Measurements from ENCODE around the gene LYPD1. TPM values are rescaled to one million over a fixed set of nuclear protein-coding genes. Genes with fewer than 3 reads are reported as not detected.

The LYPD1 gene
- 11.1 TPM for total RNA-seq
- polyA plus RNA-seq (ENCODE audit: insufficient read depth, low read depth, low replicate concordance) = 4.7 TPM
- long read RNA-seq, donor 1, transcript LYPD1-202 (3 exons, 1,891 nt) = major isoform, 38 of 38 reads
- long read RNA-seq, donor 1, partial matches to known transcripts = 0 of 38 reads
- long read RNA-seq, donor 1, other reads (novel, unspliced or antisense) = 0 of 38 reads
- long read RNA-seq, donor 2, transcript LYPD1-202 (3 exons, 1,891 nt) = major isoform, 50 of 51 reads
- long read RNA-seq, donor 2, partial matches to known transcripts = 0 of 51 reads
- long read RNA-seq, donor 2, other reads (novel, unspliced or antisense) = 0 of 51 reads
- long read RNA-seq, donor 3, transcript LYPD1-202 (3 exons, 1,891 nt) = major isoform, 24 of 24 reads
- long read RNA-seq, donor 3, partial matches to known transcripts = 0 of 24 reads
- long read RNA-seq, donor 3, other reads (novel, unspliced or antisense) = 0 of 24 reads
- long read RNA-seq, donor 4, transcript LYPD1-202 (3 exons, 1,891 nt) = major isoform, 26 of 26 reads
- long read RNA-seq, donor 4, partial matches to known transcripts = 0 of 26 reads
- long read RNA-seq, donor 4, other reads (novel, unspliced or antisense) = 0 of 26 reads
- long read RNA-seq, donor 5, partial matches to known transcripts = 0 of 2 reads
- long read RNA-seq, donor 5, other reads (novel, unspliced or antisense) = 0 of 2 reads
- long read RNA-seq, donor 6, transcript LYPD1-202 (3 exons, 1,891 nt) = major isoform, 12 of 13 reads
- long read RNA-seq, donor 6, partial matches to known transcripts = 0 of 13 reads
- long read RNA-seq, donor 6, other reads (novel, unspliced or antisense) = 0 of 13 reads
- long read RNA-seq, donor 7, transcript LYPD1-202 (3 exons, 1,891 nt) = major isoform, 13 of 22 reads
- long read RNA-seq, donor 7, partial matches to known transcripts = 0 of 22 reads
- long read RNA-seq, donor 7, other reads (novel, unspliced or antisense) = 7 of 22 reads
- long read RNA-seq, donor 8, transcript LYPD1-202 (3 exons, 1,891 nt) = major isoform, 30 of 36 reads
- long read RNA-seq, donor 8, partial matches to known transcripts = 6 of 36 reads
- long read RNA-seq, donor 8, other reads (novel, unspliced or antisense) = 0 of 36 reads
- long read RNA-seq, donor 9, transcript LYPD1-202 (3 exons, 1,891 nt) = major isoform, 18 of 19 reads
- long read RNA-seq, donor 9, partial matches to known transcripts = 0 of 19 reads
- long read RNA-seq, donor 9, other reads (novel, unspliced or antisense) = 0 of 19 reads
- long read RNA-seq, donor 10, transcript LYPD1-202 (3 exons, 1,891 nt) = major isoform, 19 of 20 reads
- long read RNA-seq, donor 10, partial matches to known transcripts = 0 of 20 reads
- long read RNA-seq, donor 10, other reads (novel, unspliced or antisense) = 0 of 20 reads

GRCh38 chr2:132669908-132670495 lies at the start of gene LYPD1:
Gene LYPD1, minus strand, starts transcription at chr2:132670205. Its CDS starts 273 bp downstream, at chr2:132669932.
- no peak within 1 kb of the TSS for H3K27ac ChIP-seq (ENCODE audit: low read depth in 2 of 2, low read length in 2 of 2)
- H3K4me3 ChIP-seq (ENCODE audit: low read length in 3 of 3) = peak within 1 kb of the TSS; percentile 24 to 61 (median 48)
- peak in 4 of 5 donors; percentile 63 to 83 (median 81) for DNase-seq
- H3K9ac ChIP-seq (ENCODE audit: low read length in 3 of 3) = peak within 1 kb of the TSS in 1 of 3 donors; percentile 34
- intact Hi-C loops (cut with DNase I) = no loop called here
- no peaks in the 10 kb centered on the region for H3K9me3 ChIP-seq (ENCODE audit: control insufficient read depth in 2 of 3, insufficient read depth in 1 of 3, low read length in 3 of 3)
- TF ChIP-seq CTCF (IDR thresholded peaks at IDR 0.05; ENCODE audit: borderline replicate concordance, extremely low read depth, insufficient read depth) = no peak
- no peaks in the 10 kb centered on the region for H3K36me3 ChIP-seq (ENCODE audit: control insufficient read depth in 2 of 3, insufficient read depth in 3 of 3, low read length in 3 of 3)
- FAIRE-seq = no peak
- H3K4me1 ChIP-seq (ENCODE audit: control insufficient read depth in 2 of 3, insufficient read depth in 2 of 3, low read depth in 1 of 3, low read length in 3 of 3) = peaks cover 0 to 13% (median 5%) of the 10 kb centered on the region in 3 donors
- no peaks in the 10 kb centered on the region for H3K27me3 ChIP-seq (ENCODE audit: control insufficient read depth, insufficient read depth, low read length)

- no peak for DNase-seq
- no peak for TF ChIP-seq CTCF (IDR thresholded peaks at IDR 0.05; ENCODE audit: borderline replicate concordance, extremely low read depth, insufficient read depth)
- FAIRE-seq = no peak
- H3K36me3 ChIP-seq (ENCODE audit: control insufficient read depth in 2 of 3, insufficient read depth in 3 of 3, low read length in 3 of 3) = no peaks in the 10 kb centered on the region
- H3K9me3 ChIP-seq (ENCODE audit: control insufficient read depth in 2 of 3, insufficient read depth in 1 of 3, low read length in 3 of 3) = no peaks in the 10 kb centered on the region
- H3K27ac ChIP-seq (ENCODE audit: low read depth in 2 of 2, low read length in 2 of 2) = no peak overlapping the region
- intact Hi-C loops (cut with DNase I) = no loop called here
- H3K9ac ChIP-seq (ENCODE audit: low read length in 3 of 3) = no peak overlapping the region
- H3K4me1 ChIP-seq (ENCODE audit: control insufficient read depth in 2 of 3, insufficient read depth in 2 of 3, low read depth in 1 of 3, low read length in 3 of 3) = no peaks in the 10 kb centered on the region
- no peaks in the 10 kb centered on the region for H3K27me3 ChIP-seq (ENCODE audit: control insufficient read depth, insufficient read depth, low read length)
- H3K4me3 ChIP-seq (ENCODE audit: low read length in 3 of 3) = no peak overlapping the region
Observed at GRCh38 chr2:132719480-132719879, 49.5 kb upstream of the LYPD1 start.

GRCh38 chr2:132716954-132717353 lies 46.9 kb upstream of the LYPD1 start:
- no peak overlapping the region for H3K9ac ChIP-seq (ENCODE audit: low read length in 3 of 3)
- TF ChIP-seq CTCF (IDR thresholded peaks at IDR 0.05; ENCODE audit: borderline replicate concordance, extremely low read depth, insufficient read depth) = no peak
- no peaks in the 10 kb centered on the region for H3K4me1 ChIP-seq (ENCODE audit: control insufficient read depth in 2 of 3, insufficient read depth in 2 of 3, low read depth in 1 of 3, low read length in 3 of 3)
- no peaks in the 10 kb centered on the region for H3K9me3 ChIP-seq (ENCODE audit: control insufficient read depth in 2 of 3, insufficient read depth in 1 of 3, low read length in 3 of 3)
- FAIRE-seq (no peak), DNase-seq (peak in 2 of 5 donors; percentile 13 to 18)
- H3K27ac ChIP-seq (ENCODE audit: low read depth in 2 of 2, low read length in 2 of 2) = no peak overlapping the region
- intact Hi-C loops (cut with DNase I) = no loop called here
- no peaks in the 10 kb centered on the region for H3K27me3 ChIP-seq (ENCODE audit: control insufficient read depth, insufficient read depth, low read length)
- H3K4me3 ChIP-seq (ENCODE audit: low read length in 3 of 3) = no peak overlapping the region
- no peaks in the 10 kb centered on the region for H3K36me3 ChIP-seq (ENCODE audit: control insufficient read depth in 2 of 3, insufficient read depth in 3 of 3, low read length in 3 of 3)

Data from kidney (tissue), 22 donors.